HK-2 (cell line): ENCODE measurements around the gene MBD5.

Source experiments
- DNase-seq: peaks from one replicate; pipeline ENCODE4 v3.0.0-alpha.2; 2018; ENCODE audit not compliant: unreplicated experiment

MBD5 gene

DNA sequence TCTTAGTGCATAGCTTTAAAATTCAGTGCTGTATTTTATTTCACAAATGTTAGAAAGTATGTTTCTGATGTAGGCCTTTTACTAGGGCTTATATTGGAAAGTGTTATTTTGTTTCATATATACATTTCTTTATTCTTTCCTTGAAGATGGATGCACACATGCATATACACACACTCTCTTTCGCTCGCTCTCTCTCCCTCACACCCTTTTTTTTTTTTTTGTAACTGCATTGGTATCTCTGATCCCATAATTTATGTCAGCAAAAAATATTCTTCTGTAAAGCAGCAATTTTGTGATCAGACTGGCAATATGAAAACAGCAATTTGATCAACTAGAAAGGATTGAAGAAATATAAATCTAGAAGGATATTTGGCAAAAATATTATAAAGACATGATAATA lies 2.0 kb downstream of the MBD5 start:
- DNase-seq: no peak

DNA sequence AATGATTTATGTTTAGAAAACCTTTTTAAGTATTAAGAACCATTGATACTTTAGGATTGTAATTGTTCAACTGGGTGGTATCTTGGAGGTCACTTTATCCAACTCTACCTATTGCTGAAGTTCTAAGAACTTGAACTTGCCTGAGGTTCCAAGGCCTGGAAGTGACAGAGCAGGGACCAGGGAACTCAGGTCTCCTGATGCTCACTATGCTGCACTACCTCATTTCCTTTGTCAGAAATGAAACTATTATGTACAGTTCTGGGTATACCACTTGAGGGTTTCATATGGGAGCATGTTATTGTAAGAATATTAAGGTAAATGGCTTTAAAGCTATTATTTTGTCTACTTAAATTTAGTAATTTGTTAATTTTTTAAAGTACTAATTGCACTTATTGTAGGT lies 3.0 kb downstream of the MBD5 start:
- no peak for DNase-seq

DNA sequence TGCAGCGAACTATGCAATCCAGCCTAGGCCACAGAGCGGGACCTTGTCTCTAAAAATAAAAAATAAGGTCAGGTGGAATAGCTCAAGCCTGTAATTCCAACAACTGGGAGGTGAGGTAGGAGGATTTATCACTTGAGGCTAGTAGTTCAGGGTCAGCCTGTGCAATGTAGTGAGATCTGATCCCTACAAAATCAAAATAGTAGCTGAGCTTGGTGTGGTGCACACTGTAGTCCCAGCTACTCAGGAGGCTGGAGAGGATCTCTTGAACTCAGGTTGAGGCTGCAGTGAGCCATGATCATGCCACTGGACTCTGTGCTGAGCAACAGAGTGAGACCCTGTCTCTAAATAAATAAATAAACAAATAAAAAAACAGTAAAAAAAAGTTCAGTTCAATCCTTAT lies 5.7 kb downstream of the MBD5 start:
- no peak for DNase-seq

DNA sequence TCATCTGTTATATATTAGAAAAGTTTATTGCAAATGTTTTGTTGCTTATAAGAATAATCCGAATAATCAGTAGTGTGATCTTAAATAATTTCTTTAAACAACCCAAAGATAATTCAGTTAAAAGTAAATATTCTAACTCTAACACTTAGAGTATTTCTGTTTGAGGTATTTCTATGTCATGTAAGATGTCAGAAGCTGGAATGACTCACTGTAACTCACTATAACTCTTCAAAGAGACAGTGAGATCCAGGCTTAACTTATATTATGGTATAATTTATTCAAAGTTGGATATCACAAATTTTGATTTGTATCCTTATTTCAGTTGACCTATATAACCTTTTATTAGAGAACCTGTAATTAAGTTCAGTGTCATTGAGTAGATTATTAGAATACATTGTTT lies 6.9 kb downstream of the MBD5 start:
- no peak for DNase-seq

DNA sequence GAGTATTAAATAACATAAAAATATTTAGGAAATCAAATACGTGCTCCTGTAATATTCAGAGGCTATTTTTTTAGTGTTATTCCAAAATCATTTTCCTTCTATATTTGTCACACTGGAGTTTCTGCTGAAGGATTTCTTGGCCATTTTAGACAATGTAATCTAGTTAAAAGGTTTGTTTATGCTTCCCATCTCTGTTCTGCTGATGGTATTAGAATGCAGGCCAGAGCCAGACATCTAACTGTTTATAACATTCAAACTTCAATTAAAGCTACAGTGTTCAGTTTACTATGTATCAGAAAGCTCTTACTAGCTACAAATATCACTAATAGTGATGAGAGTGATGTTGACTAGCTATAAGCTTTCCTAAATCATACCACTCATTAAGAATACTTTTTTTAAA lies 7.9 kb downstream of the MBD5 start:
- DNase-seq: no peak

DNA sequence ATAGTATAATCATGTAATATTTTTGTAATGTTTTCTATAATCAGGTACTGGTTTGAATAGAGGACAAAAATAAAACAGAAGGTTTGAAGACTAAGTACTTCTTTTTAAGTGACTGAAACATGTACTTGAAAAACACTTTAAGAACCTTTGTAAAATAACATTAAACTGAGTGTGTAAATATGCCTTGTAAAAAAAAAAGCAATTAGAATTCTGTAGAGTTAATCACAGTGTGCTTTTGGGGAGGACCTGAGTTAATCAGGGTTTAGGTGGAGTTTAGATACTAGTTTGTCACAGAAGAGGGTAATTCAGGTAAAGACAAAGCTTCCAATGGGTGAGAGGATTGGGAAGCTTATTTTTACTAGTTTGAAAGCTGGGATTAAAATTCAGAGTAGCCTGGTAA lies 10.3 kb downstream of the MBD5 start:
- no peak for DNase-seq

DNA sequence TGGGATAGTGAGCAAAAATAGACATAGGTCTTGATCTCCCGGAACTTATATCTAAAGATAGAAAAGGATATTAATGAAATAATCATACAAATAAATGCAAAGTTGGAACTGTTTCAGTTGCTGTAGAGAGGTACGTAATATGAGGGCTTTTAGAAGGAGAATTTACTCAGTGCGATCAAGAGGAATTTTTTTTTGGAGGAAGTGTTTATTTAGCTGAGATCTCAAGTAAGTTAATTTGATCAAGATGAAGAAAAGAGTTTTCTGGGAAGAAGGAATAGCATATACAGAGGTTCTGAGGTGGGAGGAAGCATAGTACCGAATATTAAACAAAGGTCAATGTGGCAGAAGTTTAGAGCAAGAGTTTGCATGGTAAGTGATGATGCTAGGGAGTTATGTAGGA lies 11.3 kb downstream of the MBD5 start:
- DNase-seq: no peak

DNA sequence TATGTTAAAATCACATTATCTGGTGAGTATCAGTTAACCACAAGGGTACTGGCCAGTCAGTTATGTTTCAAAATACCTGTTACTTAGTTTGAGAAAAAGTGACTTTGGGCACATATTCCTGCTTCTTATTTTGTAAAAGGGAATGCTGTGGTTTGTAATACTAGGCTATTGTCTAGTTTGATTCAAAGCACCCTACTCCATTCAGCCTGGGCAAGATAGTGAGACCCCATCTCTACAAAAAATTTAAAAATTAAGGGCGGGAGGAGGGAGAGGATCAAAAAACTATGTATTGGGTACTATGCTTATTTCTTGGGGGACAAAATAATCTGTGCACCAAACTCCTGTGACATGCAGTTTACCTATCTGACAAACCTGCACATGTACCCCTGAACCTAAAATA lies 18.9 kb downstream of the MBD5 start:
- DNase-seq: no peak

DNA sequence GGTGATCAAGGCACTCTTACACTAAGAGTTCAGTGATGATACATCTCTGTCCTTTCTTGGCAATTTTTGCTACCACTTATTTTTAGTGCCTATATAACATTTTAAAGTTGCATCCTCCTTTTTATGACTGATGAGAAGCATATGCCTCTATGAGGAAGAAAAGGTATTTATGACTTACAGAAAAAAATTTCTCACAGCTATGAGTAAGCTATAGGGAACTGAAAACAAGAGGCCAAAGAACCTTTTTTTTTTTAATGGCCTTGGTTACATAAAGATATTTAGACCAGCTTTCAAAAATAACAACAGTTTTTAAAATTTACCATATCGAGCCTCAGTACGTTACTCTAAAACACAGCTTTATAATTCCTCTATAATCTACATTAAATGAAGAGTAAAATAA lies 21.3 kb downstream of the MBD5 start:
- no peak for DNase-seq

DNA sequence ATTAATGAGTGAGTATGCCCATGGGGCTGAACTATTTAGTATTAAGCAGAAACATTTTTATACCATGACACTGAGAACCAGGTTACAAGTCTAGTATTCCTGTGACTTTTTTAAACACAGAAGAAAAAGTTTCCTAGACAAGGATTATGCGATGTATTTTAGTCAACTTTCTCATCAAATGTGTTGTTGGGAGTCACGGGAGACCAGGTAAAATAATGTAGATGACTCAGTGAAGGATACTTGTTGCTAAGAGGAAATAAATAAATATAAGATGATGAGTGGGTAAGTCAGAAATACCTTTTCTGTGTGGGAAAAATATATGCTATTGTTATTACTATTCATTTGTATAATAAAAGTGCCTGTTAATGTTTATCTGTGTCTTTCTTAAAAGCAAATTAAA lies 23.4 kb downstream of the MBD5 start:
- no peak for DNase-seq

DNA sequence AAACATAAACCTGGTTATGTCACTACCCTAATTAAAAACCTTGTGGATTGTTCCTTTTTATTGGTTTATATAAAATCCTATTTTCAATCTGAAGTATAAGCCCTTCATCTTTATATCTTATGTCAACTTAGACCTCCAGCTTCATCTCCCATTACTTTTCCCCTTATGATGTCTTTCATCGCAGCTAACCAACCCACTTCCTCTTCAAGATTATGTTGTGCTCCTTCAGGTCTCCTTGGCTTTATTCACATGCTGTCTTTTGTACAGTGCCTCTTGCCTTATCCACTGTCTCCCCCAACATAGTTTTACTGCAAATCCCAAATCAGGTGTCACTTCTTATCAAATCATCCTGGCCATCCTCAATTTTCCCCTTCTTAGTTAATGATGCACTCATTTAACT lies 25.9 kb downstream of the MBD5 start:
- no peak for DNase-seq

DNA sequence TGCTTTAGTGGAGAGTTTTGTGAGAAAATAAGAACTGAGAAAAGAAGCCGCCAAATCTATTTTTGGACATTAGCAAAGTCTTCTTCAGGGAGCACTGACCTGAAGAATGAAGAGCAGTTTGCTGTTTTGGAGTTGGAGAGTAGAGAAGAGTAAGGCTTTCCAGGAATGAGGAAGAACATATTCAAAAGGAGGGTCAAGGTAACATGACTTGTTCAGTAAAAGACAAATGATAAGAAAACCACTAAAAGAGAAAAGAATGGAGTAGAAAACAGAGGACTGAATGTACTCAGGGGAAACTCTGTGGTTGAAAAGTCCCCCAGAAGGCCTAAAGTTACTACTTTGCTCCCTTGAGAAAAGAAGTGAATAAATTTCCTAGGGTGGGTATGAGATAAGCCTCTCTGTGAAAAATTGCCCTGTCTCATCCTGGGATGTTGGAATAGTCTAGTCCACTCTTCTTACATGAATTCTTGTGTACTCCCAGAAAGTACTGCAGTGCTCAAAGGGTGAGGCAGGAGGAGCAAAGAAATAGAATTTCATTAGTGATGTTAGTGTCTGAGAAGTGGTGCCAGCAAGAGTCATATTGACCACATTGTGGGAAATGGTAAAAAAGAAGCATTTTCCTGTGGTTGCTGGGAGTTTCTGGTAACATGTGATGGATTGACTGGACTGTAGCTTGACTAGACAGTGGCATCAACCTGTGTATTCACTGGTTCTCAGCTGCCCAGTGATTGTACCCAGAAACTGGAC lies 27.8 kb downstream of the MBD5 start:
- DNase-seq: no peak

DNA sequence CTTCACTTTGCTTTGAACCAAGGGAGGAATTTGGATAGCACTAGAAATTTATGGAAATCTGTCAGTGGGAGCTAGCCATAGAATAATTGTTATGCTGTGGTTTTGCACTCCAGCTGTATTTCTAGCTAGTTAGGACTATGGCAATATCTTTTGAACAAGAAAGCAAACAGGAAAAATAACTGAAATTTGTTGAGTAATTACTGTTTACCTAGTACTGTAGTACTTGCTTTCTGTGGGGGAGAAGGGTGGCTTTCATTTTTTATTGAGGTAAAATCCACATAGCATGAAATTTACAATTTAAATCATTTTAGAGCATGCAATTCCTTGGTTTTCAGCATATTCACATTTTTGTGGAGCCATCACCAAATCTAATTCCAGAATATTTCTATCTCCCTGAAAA lies 28.4 kb downstream of the MBD5 start:
- DNase-seq: no peak

DNA sequence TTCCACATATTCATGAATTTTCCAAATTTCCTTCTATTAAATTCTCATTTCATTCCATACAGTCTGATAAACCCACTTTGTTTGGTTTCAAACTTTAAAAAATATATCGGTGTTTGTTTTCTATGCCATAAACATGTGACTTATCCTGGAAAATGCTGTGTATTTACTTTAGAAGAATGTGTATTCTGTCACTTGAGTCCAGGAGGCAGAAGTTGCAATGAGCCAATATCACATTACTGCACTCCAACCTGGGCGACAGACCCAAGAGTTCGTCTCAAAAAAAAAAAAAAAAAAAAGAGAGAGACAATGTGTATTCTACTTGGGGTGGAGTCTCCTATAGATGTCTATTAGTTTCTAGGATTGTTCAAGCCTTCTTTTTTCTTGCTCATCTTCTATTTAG lies 31.8 kb downstream of the MBD5 start:
- DNase-seq: no peak

DNA sequence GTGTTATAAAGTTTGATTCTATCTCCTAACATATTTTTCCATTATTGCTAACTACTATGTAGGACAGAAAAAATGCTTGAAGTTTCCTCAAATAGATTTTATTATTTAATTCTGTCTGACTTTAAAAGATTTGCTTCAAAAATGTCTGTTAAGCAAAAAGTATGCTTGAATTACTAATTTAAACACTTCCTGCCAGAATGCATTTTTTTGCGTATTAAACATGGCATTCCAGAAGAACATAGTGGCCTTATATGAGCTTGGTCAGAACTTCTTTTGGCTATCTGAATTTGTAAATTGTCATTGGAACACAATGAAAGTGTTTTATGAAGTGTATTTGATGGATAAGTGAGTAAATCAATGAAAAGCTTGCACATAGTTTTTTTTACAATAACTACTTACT lies 37.8 kb downstream of the MBD5 start:
- DNase-seq: no peak

DNA sequence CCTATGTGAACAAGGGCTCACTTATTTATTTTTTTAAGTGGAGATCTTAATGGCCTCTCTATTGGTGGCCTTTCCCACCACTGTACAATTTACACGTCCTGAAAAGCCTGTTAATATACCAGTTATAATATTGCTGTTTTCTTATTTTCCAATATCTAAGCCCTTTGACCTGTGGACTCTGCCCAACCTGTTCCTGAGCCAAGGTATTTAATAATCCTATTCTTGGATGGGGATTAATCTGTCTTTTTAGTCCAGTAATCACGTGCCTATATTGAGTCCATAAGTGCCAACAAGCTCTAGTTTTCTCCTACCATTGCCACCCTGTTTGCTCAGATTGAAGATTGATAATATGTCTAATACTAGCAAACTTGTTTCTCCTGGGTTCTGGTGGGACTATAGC lies 42.7 kb downstream of the MBD5 start:
- no peak for DNase-seq

DNA sequence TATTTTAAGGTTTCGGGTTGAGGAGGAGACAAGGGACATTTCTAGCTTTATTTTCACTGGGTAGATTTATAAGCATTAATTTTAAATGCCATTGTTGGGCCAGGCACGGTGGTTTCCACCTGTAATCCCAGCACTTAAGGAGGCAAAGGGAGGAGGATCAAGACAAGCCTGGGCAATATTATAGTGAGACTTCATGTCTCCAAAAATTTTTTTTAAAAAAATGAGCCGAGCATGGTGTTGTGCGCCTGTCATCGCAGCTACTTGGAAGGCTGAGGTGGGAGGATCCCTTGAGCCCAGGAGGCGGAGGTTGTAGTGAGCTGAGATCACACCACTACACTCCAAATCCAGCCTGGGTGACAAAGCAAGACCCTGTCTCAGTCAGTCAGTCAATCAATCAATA lies 45.0 kb downstream of the MBD5 start:
- no peak for DNase-seq

DNA sequence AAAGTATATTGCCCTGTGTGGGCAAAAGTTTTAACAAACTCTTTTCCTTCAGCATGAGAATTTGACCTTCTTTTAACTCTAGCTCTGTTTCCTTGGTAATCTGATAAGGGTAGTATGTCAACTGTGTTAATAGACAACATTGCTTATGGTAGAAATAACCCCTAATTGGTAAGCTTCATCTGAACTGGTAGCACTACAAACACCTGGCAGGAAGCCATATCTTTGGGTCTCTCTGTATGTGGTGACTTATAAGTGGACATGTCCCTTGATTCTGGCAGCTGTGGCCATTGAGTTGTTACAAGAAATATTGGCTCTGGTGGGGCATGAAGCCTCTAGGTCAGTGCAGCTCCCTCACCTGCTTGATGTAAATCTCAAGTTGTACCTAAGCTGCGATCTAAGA lies 46.9 kb downstream of the MBD5 start:
- DNase-seq: no peak

DNA sequence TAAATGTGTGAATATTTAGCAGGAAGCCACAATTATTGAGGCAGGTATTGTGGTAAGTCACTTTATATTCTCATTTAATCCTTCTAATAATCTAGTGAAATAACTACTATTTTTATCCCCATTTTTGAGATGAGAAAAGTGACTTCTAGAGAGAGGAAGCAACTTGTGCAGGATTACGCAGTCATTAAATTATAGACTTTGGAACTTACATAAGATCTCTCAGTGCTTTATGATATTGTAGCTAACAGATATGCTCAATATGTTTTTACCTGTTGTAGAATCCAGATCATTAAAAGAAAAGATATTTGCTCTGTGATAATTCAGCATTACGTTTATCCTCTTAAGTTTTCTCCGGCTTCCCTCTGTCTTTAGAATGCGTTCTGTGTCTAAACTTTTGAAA lies 50.5 kb downstream of the MBD5 start:
- no peak for DNase-seq

DNA sequence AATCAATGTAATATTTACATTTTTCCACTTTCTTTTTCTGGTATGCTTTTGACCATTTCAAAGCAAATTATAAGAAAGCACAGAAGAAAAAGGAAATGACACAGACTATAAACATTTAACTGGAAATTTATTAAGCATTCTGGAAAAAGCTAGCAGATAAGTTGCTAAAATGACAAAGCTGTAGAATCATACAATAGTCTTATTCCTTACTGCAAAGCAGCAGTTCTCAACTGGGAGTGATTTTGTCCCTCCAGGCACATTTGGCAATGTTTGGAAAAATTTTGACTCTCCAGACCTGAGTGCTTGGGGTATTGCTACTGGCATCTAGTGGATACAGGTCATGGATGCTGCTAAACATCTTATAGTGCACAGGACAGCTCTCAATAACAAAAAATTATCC lies 75.1 kb downstream of the MBD5 start:
- DNase-seq: no peak

DNA sequence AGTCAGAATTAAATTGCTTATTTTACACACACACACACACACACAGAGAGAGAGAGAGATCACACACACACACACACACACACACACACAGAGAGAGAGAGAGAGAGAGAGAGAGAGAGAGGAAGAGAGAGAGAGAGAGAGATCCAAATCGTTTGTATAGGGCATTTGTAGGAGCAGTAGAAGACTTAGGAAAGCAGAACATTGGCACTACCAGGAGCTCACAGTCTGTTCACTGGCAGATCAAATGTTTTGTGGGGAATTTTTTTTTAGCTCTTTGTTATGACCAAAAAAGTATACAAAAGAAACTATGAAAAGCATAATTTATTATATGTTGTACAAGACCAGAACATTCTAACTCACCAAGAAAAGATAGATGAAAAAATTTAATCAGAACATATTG lies 81.8 kb downstream of the MBD5 start:
- DNase-seq: no peak

DNA sequence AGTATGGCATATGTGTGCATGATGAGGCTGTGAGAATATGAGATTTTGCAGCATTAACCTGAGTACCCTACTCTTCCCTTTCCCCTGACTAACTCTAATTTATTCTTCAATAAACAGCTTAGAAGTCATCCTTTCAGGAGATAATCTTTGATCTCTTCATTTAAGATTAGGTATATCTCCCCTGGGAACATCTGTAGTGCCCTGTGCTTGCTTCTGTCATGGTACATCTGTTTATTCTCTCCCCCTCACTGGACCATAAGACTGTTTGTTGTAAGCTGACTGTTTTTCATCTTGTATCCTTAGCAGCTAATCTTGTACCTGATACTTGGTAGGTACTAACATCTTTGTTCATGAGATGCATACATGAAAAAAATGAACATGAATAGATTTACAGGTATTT lies 83.1 kb downstream of the MBD5 start:
- no peak for DNase-seq

DNA sequence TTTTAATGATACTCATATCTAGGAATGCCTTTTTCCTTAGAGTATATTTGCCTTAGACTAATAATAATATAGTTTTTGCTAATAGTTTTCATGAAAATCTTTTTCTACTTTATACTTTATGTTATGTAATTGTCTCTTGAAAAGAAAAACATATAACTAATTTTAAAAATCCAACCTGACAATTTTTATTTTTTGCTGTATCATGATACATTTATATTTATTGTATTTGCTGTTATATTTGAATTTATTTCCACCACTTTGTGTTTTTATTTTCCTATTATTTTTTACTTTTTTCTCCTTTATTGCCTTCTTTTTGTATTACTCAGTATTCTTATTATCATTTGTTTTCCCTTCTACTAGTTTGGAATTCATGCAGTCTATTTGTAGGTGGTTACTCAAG lies 85.4 kb downstream of the MBD5 start:
- DNase-seq: no peak

DNA sequence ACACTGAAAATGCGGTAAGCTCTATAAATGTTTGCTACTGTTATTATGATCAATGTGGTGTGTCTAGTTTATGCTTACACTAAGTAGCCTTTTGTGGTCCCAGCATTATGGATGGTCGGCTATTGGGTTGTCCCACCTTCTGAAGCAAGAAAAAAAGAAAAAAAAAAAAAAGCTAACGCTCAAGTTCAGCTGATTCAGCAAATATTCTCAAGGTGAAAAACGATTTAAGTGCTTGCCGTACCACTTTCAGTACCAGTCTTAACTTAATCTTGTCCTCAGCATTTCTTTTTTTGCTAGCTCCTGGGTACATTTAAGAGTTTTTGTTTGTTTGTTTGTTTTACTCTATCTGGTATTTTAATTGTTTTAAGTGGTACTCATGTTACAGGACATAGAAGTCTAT lies 87.5 kb downstream of the MBD5 start:
- no peak for DNase-seq

DNA sequence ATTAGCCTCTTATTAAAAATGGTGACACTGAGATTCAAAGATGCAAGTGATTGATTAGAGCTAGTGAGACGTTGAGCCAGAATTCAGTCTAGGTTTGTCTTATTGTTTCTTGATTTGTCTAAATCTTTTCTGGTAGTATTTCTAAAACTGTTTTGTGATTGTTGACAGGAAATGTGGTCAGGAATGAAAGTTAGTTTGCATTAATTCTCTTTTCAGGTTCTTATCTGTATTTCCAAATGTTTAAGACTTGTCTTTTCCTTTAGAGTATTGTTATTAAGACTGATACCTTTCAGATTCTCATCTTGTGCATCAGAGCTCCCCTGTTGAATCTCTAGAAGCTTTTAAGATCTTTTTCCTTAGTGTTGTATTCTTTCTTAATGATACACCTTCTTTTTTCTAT lies 89.3 kb downstream of the MBD5 start:
- DNase-seq: no peak
